Spleen (tissue), 11 donors: Measurements from ENCODE around the gene PCDH7. TPM values are rescaled to one million over a fixed set of nuclear protein-coding genes. Genes with fewer than 3 reads are reported as not detected.

ENCODE experiments used
- DNase-seq: peaks from one replicate; pipeline ENCODE4 v3.0.0-alpha.2; 2020
- H3K27ac ChIP-seq, 8 donors: fragments of 200-600 bp; sonication (generic) in 7 of 8; 1 replicate in 4 of 8; 2 replicates in 4 of 8; pipeline versions ENCODE4 v1.5.0 to v1.8.0; 2016 to 2021; ENCODE audit warnings: inconsistent platforms in 4 of 8, mild to moderate bottlenecking in 4 of 8, moderate library complexity in 1 of 8
- H3K27me3 ChIP-seq, 7 donors: fragments of 200-600 bp; sonication (generic) in 6 of 7; replicated peaks in 1 of 7; 1 replicate in 4 of 7; 2 replicates in 3 of 7; pipeline versions ENCODE4 v1.5.0 to v1.8.0; 2016 to 2021; ENCODE audit warnings: inconsistent platforms in 3 of 7, mild to moderate bottlenecking in 1 of 7
- H3K36me3 ChIP-seq, 6 donors: fragments of 200-600 bp; sonication (generic) in 5 of 6; 1 replicate in 4 of 6; 2 replicates in 2 of 6; pipeline versions ENCODE4 v1.5.0 to v1.8.0; 2016 to 2021; ENCODE audit warnings: inconsistent platforms in 2 of 6
- H3K4me1 ChIP-seq, 6 donors: fragments of 200-600 bp; sonication (generic) in 5 of 6; 1 replicate in 3 of 6; 2 replicates in 3 of 6; pipeline versions ENCODE4 v1.5.0 to v1.8.0; 2016 to 2021; ENCODE audit warnings: inconsistent platforms in 3 of 6
- H3K4me3 ChIP-seq, 8 donors: fragments of 200-600 bp; sonication (generic) in 7 of 8; 1 replicate in 4 of 8; 2 replicates in 4 of 8; pipeline versions ENCODE4 v1.5.0 to v1.8.0; 2016 to 2021; ENCODE audit warnings: inconsistent platforms in 4 of 8, mild to moderate bottlenecking in 4 of 8, moderate library complexity in 2 of 8
- H3K9me3 ChIP-seq, 8 donors: fragments of 200-600 bp; sonication (generic) in 7 of 8; 1 replicate in 4 of 8; 2 replicates in 4 of 8; pipeline versions ENCODE4 v1.5.0 to v1.8.0; 2016 to 2021; ENCODE audit warnings: inconsistent platforms in 4 of 8
- CTCF ChIP-seq, 11 experiments: fragments of 200-600 bp in 7 of 11; fragments of 450-650 bp in 4 of 11; sonication (generic) in 4 of 11; IDR thresholded peaks in 8 of 11; conservative IDR thresholded peaks in 3 of 11; 1 replicate in 7 of 11; 2 replicates in 4 of 11; pipeline versions ENCODE4 v1.4.0 to v1.8.0; 2016 to 2021; ENCODE audit warnings: antibody characterized with exemption in 11 of 11, inconsistent platforms in 4 of 11, mild to moderate bottlenecking in 1 of 11
- POLR2A ChIP-seq, 3 donors: fragments of 450-650 bp; IDR thresholded peaks; one replicate each; pipeline ENCODE4 v1.5.1; 2017; ENCODE audit warnings: antibody characterized with exemption in 3 of 3, mild to moderate bottlenecking in 1 of 3
- POLR2AphosphoS5 ChIP-seq, 3 donors: sonication (generic); formaldehyde crosslinking; IDR thresholded peaks; one replicate each; pipeline ENCODE4 v1.5.1; 2017; ENCODE audit warnings: antibody characterized with exemption in 3 of 3
- WGBS, 5 donors: extraction: QIAGEN DNeasy Blood & Tissue Kit in 3 of 5; methylation state at CpG; one replicate each; pipeline versions ENCODE4 v1.1.5 to v1.1.7; 2013 to 2018; 5-methylcytosine and 5-hydroxymethylcytosine counted together
- intact Hi-C: fragments of 100-400 bp; cut with DNase I; formaldehyde crosslinking; loops from one replicate; pipeline ENCODE4 v1.15.0; 2023; ENCODE audit warnings: low total_unique reads
- polyA plus RNA-seq, 3 donors: library from polyadenylated mRNA; stranded (reverse); fragments of 200-250 nt; gene quantifications; one replicate each; pipeline ENCODE4 v1.2.1, GENCODE V29; 2013
- total RNA-seq, 7 donors: library from RNA; depleted of rRNA in 3 of 7; stranded (reverse); fragments of >200 nt in 3 of 7; fragmentation: NEBNext Ultra II Directional in 4 of 7; extraction: Animal tissue kit (Norgen Biotek cat#: 25700) in 4 of 7; gene quantifications; one replicate each; pipeline versions ENCODE4 v1.1.0 to v1.2.1, GENCODE V29; 2016 to 2021
- donor health status: healthy with polysubstance abuse.
- donor health status: DM: no; HTN: no; CAD: no; lungs with moderate emphysema.
- donor health status: DM: no; HTN: no; CAD: no.
- donor health status: Bipolar disorder and iron deficiency.
- donor health status: healthy.
- donor health status: DM: no; HTN: no; CAD: no.
- donor health status: DM: yes; HTN: yes; CAD: no.

The PCDH7 gene
- total and polyA plus RNA-seq, 10 donors, result 0.86 to 116 (median 87.2) TPM

GRCh38 chr4:30767147-30767845 is 47.1 kb downstream of the PCDH7 start:
- Histone ChIP-seq H3K27me3 (no peaks in the 10 kb centered on the region), H3K4me1 (peaks cover 0 to 17% (median 8%) of the 10 kb centered on the region in 6 donors), H3K9me3 (no peaks in the 10 kb centered on the region), H3K27ac (peak overlapping the region in 7 of 8 donors; percentile 6 to 60 (median 48)), H3K36me3 (no peaks in the 10 kb centered on the region), H3K4me3 (no peak overlapping the region)
- WGBS, 5 donors, result 67 to 78% (median 69%) methylated on average over 8 of the region's 8 CpGs
- no peak for DNase-seq
- TF ChIP-seq POLR2AphosphoS5 (IDR thresholded peaks at IDR 0.05) (no peak), POLR2A (IDR thresholded peaks at IDR 0.05) (no peak), CTCF (IDR thresholded peaks at IDR 0.05 in 8 of 11, conservative IDR thresholded peaks at IDR 0.05 in 3 of 11) (no peak)
- intact Hi-C loops, result no loop called here

- Histone ChIP-seq H3K36me3 (no peaks in the 10 kb centered on the region), H3K4me3 (no peak overlapping the region), H3K4me1 (peaks cover 0 to 17% (median 8%) of the 10 kb centered on the region in 6 donors), H3K27me3 (no peaks in the 10 kb centered on the region), H3K27ac (peak overlapping the region in 6 of 8 donors; percentile 31 to 60 (median 48)), H3K9me3 (no peaks in the 10 kb centered on the region)
- 31 to 51% (median 41%) methylated on average over 2 of the region's 2 CpGs for WGBS, 5 donors
- TF ChIP-seq POLR2A (IDR thresholded peaks at IDR 0.05) (no peak), CTCF (IDR thresholded peaks at IDR 0.05 in 8 of 11, conservative IDR thresholded peaks at IDR 0.05 in 3 of 11) (no peak), POLR2AphosphoS5 (IDR thresholded peaks at IDR 0.05) (no peak)
- no peak for DNase-seq
- intact Hi-C loops, result no loop called here
Observed at GRCh38 chr4:30768277-30768676, 48.1 kb downstream of the PCDH7 start.

- Histone ChIP-seq H3K36me3 (no peaks in the 10 kb centered on the region), H3K4me1 (peaks cover 0 to 17% (median 8%) of the 10 kb centered on the region in 6 donors), H3K9me3 (no peaks in the 10 kb centered on the region), H3K4me3 (no peak overlapping the region), H3K27me3 (no peaks in the 10 kb centered on the region), H3K27ac (peak overlapping the region in 1 of 8 donors; percentile 55)
- intact Hi-C loops, result no loop called here
- DNase-seq, result peak; percentile 71
- 53 to 79% (median 74%) methylated on average over 6 of the region's 6 CpGs for WGBS, 5 donors
- TF ChIP-seq POLR2A (IDR thresholded peaks at IDR 0.05) (no peak), CTCF (IDR thresholded peaks at IDR 0.05 in 8 of 11, conservative IDR thresholded peaks at IDR 0.05 in 3 of 11) (no peak), POLR2AphosphoS5 (IDR thresholded peaks at IDR 0.05) (no peak)
Observed at GRCh38 chr4:30769093-30769492, 48.9 kb downstream of the PCDH7 start.

GRCh38 chr4:30770049-30770549 is 49.9 kb downstream of the PCDH7 start:
- H3K27ac ChIP-seq, result peak overlapping the region in 1 of 8 donors; percentile 3

More at GRCh38 chr4:30770049-30770549, 49.9 kb downstream of the PCDH7 start:
- no peaks in the 10 kb centered on the region for H3K36me3 ChIP-seq
- no peak overlapping the region for H3K4me3 ChIP-seq
- TF ChIP-seq CTCF (IDR thresholded peaks at IDR 0.05 in 8 of 11, conservative IDR thresholded peaks at IDR 0.05 in 3 of 11), result no peak
- no peak for TF ChIP-seq POLR2AphosphoS5 (IDR thresholded peaks at IDR 0.05)
- no peak for TF ChIP-seq POLR2A (IDR thresholded peaks at IDR 0.05)
- intact Hi-C loops, result no loop called here
- 44 to 52% (median 45%) methylated on average over 2 of the region's 2 CpGs for WGBS, 5 donors
- no peak for DNase-seq
- H3K4me1 ChIP-seq, result peaks cover 0 to 17% (median 8%) of the 10 kb centered on the region in 6 donors
- no peaks in the 10 kb centered on the region for H3K9me3 ChIP-seq
- H3K27me3 ChIP-seq, result no peaks in the 10 kb centered on the region
